A549 (cell line): ENCODE measurements around the gene TPBG. TPM values are rescaled to one million over a fixed set of nuclear protein-coding genes. Genes with fewer than 3 reads are reported as not detected.

Experiments used
- ATAC-seq, 2 experiments: fragments of 200-7000 bp in 1 of 2; fragments of >200 bp in 1 of 2; cut with Nextera tagmentation in 1 of 2; cut with Tn5 transposase in 1 of 2; 3 replicates each; pipeline versions ENCODE4 v1.8.0 to v1.9.1; 2018 to 2020; ENCODE audit warnings: mild to moderate bottlenecking in 1 of 2, moderate library complexity in 1 of 2
- CTCF ChIA-PET: fragments of 300-600 bp; sonication (Branson Sonifier 250); formaldehyde crosslinking; extraction: SDS; loops from one replicate; lab custom pipeline; 2021; ENCODE audit warnings: antibody characterized with exemption, inconsistent platforms; lab: Yijun Ruan, JAX
- POLR2A ChIA-PET: fragments of 350-600 bp; formaldehyde crosslinking; extraction: SDS; loops from one replicate; lab custom pipeline; 2021; ENCODE audit warnings: antibody characterized with exemption, inconsistent platforms; lab: Yijun Ruan, JAX
- DNase-seq, 2 experiments: peaks; one replicate each; pipeline versions ENCODE4 v3.0.0 to v3.0.0-alpha.2; 2011 to 2016; ENCODE audit warnings: low read depth in 1 of 2, low spot score in 1 of 2
- FAIRE-seq: peaks from 2 replicates; lab custom pipeline; 2011; peaks lifted over from hg19 to GRCh38; lab: Jason Lieb, UNC
- H3K27ac ChIP-seq, 2 experiments: fragments of >200 bp; sonication (Bioruptor Twin); formaldehyde crosslinking; 3 replicates each; pipeline ENCODE4 v1.5.1; 2016 to 2017
- H3K4me1 ChIP-seq: fragments of >200 bp; sonication (Bioruptor Twin); formaldehyde crosslinking; 3 replicates; pipeline ENCODE4 v1.6.1; 2016
- H3K4me2 ChIP-seq: fragments of >200 bp; sonication (Bioruptor Twin); formaldehyde crosslinking; 3 replicates; pipeline ENCODE4 v1.6.1; 2016
- H3K4me3 ChIP-seq: fragments of >200 bp; sonication (Bioruptor Twin); formaldehyde crosslinking; 3 replicates; pipeline ENCODE4 v1.5.1; 2016
- H3K9me3 ChIP-seq: fragments of >200 bp; sonication (Bioruptor Twin); formaldehyde crosslinking; 3 replicates; pipeline ENCODE4 v1.6.1; 2016
- BHLHE40 ChIP-seq: IDR thresholded peaks from 2 replicates; pipeline ENCODE4 v1.6.1; 2012; ENCODE audit warnings: low read depth, low read length, inconsistent platforms
- CBX8 ChIP-seq: fragments of 200-600 bp; sonication (generic); IDR thresholded peaks from 2 replicates; pipeline ENCODE4 v1.6.1; 2016
- CHD2 ChIP-seq: fragments of 150-350 bp; IDR thresholded peaks from 2 replicates; pipeline ENCODE4 v1.6.1; 2014; ENCODE audit warnings: low read length; ENCODE audit not compliant: partially characterized antibody
- CHD4 ChIP-seq: fragments of 200-600 bp; sonication (generic); IDR thresholded peaks from 2 replicates; pipeline ENCODE4 v1.6.1; 2016; ENCODE audit warnings: antibody characterized with exemption, mild to moderate bottlenecking, borderline replicate concordance
- EHMT2 ChIP-seq: fragments of 200-600 bp; sonication (generic); IDR thresholded peaks from 2 replicates; pipeline ENCODE4 v1.6.1; 2016; ENCODE audit warnings: antibody characterized with exemption, low read depth, mild to moderate bottlenecking, moderate library complexity
- EP300 ChIP-seq, 2 experiments: fragments of >200 bp; sonication (Bioruptor Twin); formaldehyde crosslinking; IDR thresholded peaks; 2 replicates in 1 of 2; 3 replicates in 1 of 2; pipeline ENCODE4 v1.6.1; 2016 to 2017
- ESRRA ChIP-seq: fragments of 150-350 bp; IDR thresholded peaks from 2 replicates; pipeline ENCODE4 v1.6.1; 2014; ENCODE audit warnings: mild to moderate bottlenecking, low read length, borderline replicate concordance
- FOSB ChIP-seq: fragments of 250-450 bp; sonication (Bioruptor Pico); IDR thresholded peaks from 2 replicates; pipeline ENCODE4 v1.5.0; 2020; ENCODE audit warnings: mild to moderate bottlenecking, moderate library complexity
- FOSL2 ChIP-seq, 2 experiments: fragments of 450-650 bp in 1 of 2; fragments of >200 bp in 1 of 2; sonication (Bioruptor Twin) in 1 of 2; formaldehyde crosslinking; IDR thresholded peaks; 2 replicates each; pipeline versions ENCODE4 v1.5.0 to v1.6.1; 2016 to 2020; ENCODE audit warnings: mild to moderate bottlenecking in 1 of 2, moderate library complexity in 1 of 2
- HEYL ChIP-seq: fragments of 250-450 bp; sonication (Bioruptor Pico); IDR thresholded peaks from 2 replicates; pipeline ENCODE4 v1.8.0; 2021; ENCODE audit warnings: mild to moderate bottlenecking, moderate library complexity
- HMGXB4 ChIP-seq: fragments of 250-450 bp; sonication (Bioruptor Pico); IDR thresholded peaks from 2 replicates; pipeline ENCODE4 v1.5.0; 2021; ENCODE audit warnings: mild to moderate bottlenecking, moderate library complexity, borderline replicate concordance
- HOXB13 ChIP-seq: fragments of 250-450 bp; sonication (Bioruptor Pico); IDR thresholded peaks from 2 replicates; pipeline ENCODE4 v1.5.0; 2020; ENCODE audit warnings: low read depth, mild to moderate bottlenecking, moderate library complexity
- JUN ChIP-seq, 2 experiments: fragments of >200 bp; sonication (Bioruptor Twin); formaldehyde crosslinking; IDR thresholded peaks; 2 replicates in 1 of 2; 3 replicates in 1 of 2; pipeline ENCODE4 v1.6.1; 2016 to 2017
- KDM1A ChIP-seq: fragments of 200-600 bp; sonication (generic); IDR thresholded peaks from 2 replicates; pipeline ENCODE4 v1.6.1; 2016; ENCODE audit warnings: low read depth, mild to moderate bottlenecking
- MAFK ChIP-seq: fragments of 450-650 bp; IDR thresholded peaks from 2 replicates; pipeline ENCODE4 v1.6.1; 2014; ENCODE audit not compliant: partially characterized antibody
- MYC ChIP-seq: IDR thresholded peaks from 2 replicates; pipeline ENCODE4 v1.6.1; 2012; ENCODE audit warnings: mild to moderate bottlenecking, inconsistent platforms, low read length, improper control_type of control experiment, borderline replicate concordance
- NPAS2 ChIP-seq: fragments of 250-450 bp; sonication (Bioruptor Pico); IDR thresholded peaks from 2 replicates; pipeline ENCODE4 v1.8.0; 2022; ENCODE audit warnings: mild to moderate bottlenecking, moderate library complexity, borderline replicate concordance
- NR3C1 ChIP-seq: fragments of >200 bp; sonication (Bioruptor Twin); formaldehyde crosslinking; IDR thresholded peaks from 3 replicates; pipeline ENCODE4 v1.6.1; 2017
- PHF8 ChIP-seq: fragments of 200-600 bp; sonication (generic); IDR thresholded peaks from 2 replicates; pipeline ENCODE4 v1.6.1; 2016; ENCODE audit warnings: low read depth, mild to moderate bottlenecking, antibody characterized with exemption, moderate library complexity, borderline replicate concordance
- POLR2A ChIP-seq: IDR thresholded peaks from 2 replicates; pipeline ENCODE4 v1.6.1; 2012; ENCODE audit warnings: mild to moderate bottlenecking, low read length
- RAD21 ChIP-seq, 2 experiments: fragments of >200 bp in 1 of 2; sonication (Bioruptor Twin) in 1 of 2; formaldehyde crosslinking in 1 of 2; IDR thresholded peaks in 1 of 2; conservative IDR thresholded peaks in 1 of 2; 2 replicates in 1 of 2; 3 replicates in 1 of 2; pipeline ENCODE4 v1.6.1; 2012 to 2018; ENCODE audit warnings: inconsistent platforms in 1 of 2
- RARB ChIP-seq: fragments of 250-450 bp; sonication (Bioruptor Pico); IDR thresholded peaks from 2 replicates; pipeline ENCODE4 v1.8.0; 2021; ENCODE audit warnings: mild to moderate bottlenecking, moderate library complexity
- RFX5 ChIP-seq: fragments of 450-650 bp; IDR thresholded peaks from 2 replicates; pipeline ENCODE4 v1.7.1; 2014; ENCODE audit warnings: antibody characterized with exemption, mild to moderate bottlenecking, moderate library complexity
- SMC3 ChIP-seq: fragments of >200 bp; sonication (Bioruptor Twin); formaldehyde crosslinking; IDR thresholded peaks from 3 replicates; pipeline ENCODE4 v1.6.1; 2018; ENCODE audit warnings: inconsistent platforms
- TP53 ChIP-seq: fragments of 250-450 bp; sonication (Bioruptor Pico); IDR thresholded peaks from 2 replicates; pipeline ENCODE4 v1.5.0; 2021; ENCODE audit warnings: mild to moderate bottlenecking, moderate library complexity
- ZC3H11A ChIP-seq: fragments of 450-650 bp; IDR thresholded peaks from 2 replicates; pipeline ENCODE4 v1.6.1; 2014; ENCODE audit warnings: antibody characterized with exemption, mild to moderate bottlenecking
- ZNF302 ChIP-seq: fragments of 250-450 bp; sonication (Bioruptor Pico); IDR thresholded peaks from 2 replicates; pipeline ENCODE4 v1.9.0; 2021; ENCODE audit warnings: inconsistent platforms, mild to moderate bottlenecking, moderate library complexity
- ZSCAN20 ChIP-seq: fragments of 250-450 bp; sonication (Bioruptor Pico); IDR thresholded peaks from 2 replicates; pipeline ENCODE4 v1.8.0; 2022; ENCODE audit warnings: mild to moderate bottlenecking, moderate library complexity
- WGBS: methylation state at CpG from one replicate; pipeline ENCODE4 v1.1.6; 2017; ENCODE audit errors: missing lambda C conversion rate; 5-methylcytosine and 5-hydroxymethylcytosine counted together
- polyA plus RNA-seq, 4 experiments: library from polyadenylated mRNA; depleted of rRNA in 3 of 4; stranded (reverse); fragments of >200 nt; fragmentation: RNase III in 1 of 4; extraction: RNeasy Plus Mini Kit Qiagen cat#74134 plus additional on column Dnase treatment in 1 of 4; gene quantifications; 2 replicates in 3 of 4; 3 replicates in 1 of 4; pipeline ENCODE4 v1.2.3, GENCODE V29; 2011 to 2017
- TF ChIP-seq, protein P1 (sequence below): fragments of 250-450 bp; sonication (Bioruptor Pico); IDR thresholded peaks from 2 replicates; pipeline ENCODE4 v1.5.0; 2020; ENCODE audit warnings: low read depth, mild to moderate bottlenecking, moderate library complexity
- TF ChIP-seq, protein P2 (sequence below): IDR thresholded peaks from 2 replicates; pipeline ENCODE4 v1.6.1; 2012

TPBG gene
- polyA plus RNA-seq, 2 of the 4 experiments (the other 2 are of a cell fraction): 33.2 to 47.1 TPM

GRCh38 chr6:82413868-82414267 is 50.3 kb downstream of the TPBG start:
- H3K9me3 ChIP-seq: no peaks in the 10 kb centered on the region
- DNase-seq (no peak), FAIRE-seq (no peak), ATAC-seq (no peak)
- WGBS: 61% methylated on average over 2 of the region's 2 CpGs
- peaks cover 25% of the 10 kb centered on the region for H3K4me1 ChIP-seq
- peak overlapping the region in 1 of 2 experiments; percentile 41; a peak in 1 of 6 replicates for H3K27ac ChIP-seq
- H3K4me3 ChIP-seq: no peak overlapping the region
- POLR2A ChIA-PET: no interaction called here
- CTCF ChIA-PET: no interaction called here
- TF ChIP-seq TP53 (CRISPR knock-in tag) (no peak), RAD21 (conservative IDR thresholded peaks at IDR 0.05 in 1 of 2, IDR thresholded peaks at IDR 0.05 in 1 of 2) (no peak), HOXB13 (no peak), MYC (no peak), CBX8 (no peak), RARB (CRISPR knock-in tag) (no peak), CHD4 (no peak), PHF8 (no peak), KDM1A (no peak), HEYL (no peak), EP300 (IDR thresholded peaks at IDR 0.05) (no peak), MAFK (no peak), ZC3H11A (no peak), CHD2 (no peak)
- TF ChIP-seq, protein P1, sequence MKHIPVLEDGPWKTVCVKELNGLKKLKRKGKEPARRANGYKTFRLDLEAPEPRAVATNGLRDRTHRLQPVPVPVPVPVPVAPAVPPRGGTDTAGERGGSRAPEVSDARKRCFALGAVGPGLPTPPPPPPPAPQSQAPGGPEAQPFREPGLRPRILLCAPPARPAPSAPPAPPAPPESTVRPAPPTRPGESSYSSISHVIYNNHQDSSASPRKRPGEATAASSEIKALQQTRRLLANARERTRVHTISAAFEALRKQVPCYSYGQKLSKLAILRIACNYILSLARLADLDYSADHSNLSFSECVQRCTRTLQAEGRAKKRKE (CRISPR knock-in tag): no peak
- no peak overlapping the region for H3K4me2 ChIP-seq

- ATAC-seq: no peak
- peak overlapping the region in 1 of 2 experiments; percentile 41; a peak in 1 of 6 replicates for H3K27ac ChIP-seq
- peaks cover 25% of the 10 kb centered on the region for H3K4me1 ChIP-seq
- H3K9me3 ChIP-seq: no peaks in the 10 kb centered on the region
- FAIRE-seq: no peak
- DNase-seq: no peak
- POLR2A ChIA-PET: no interaction called here
- TF ChIP-seq POLR2A: no peak
- TF ChIP-seq FOSB: no peak
- no peak for TF ChIP-seq ZNF302 (CRISPR knock-in tag)
- no peak for TF ChIP-seq HMGXB4
- TF ChIP-seq ZSCAN20 (CRISPR knock-in tag): no peak
- no peak for TF ChIP-seq NPAS2 (CRISPR knock-in tag)
- no peak for TF ChIP-seq SMC3
- TF ChIP-seq BHLHE40: no peak
- H3K4me2 ChIP-seq: no peak overlapping the region; the same call in 2 of the 3 replicates
- 79% methylated on average over 1 of the region's 1 CpG for WGBS
- no peak overlapping the region for H3K4me3 ChIP-seq
- CTCF ChIA-PET: no interaction called here
Observed at GRCh38 chr6:82415820-82416219, 52.2 kb downstream of the TPBG start.

DNA sequence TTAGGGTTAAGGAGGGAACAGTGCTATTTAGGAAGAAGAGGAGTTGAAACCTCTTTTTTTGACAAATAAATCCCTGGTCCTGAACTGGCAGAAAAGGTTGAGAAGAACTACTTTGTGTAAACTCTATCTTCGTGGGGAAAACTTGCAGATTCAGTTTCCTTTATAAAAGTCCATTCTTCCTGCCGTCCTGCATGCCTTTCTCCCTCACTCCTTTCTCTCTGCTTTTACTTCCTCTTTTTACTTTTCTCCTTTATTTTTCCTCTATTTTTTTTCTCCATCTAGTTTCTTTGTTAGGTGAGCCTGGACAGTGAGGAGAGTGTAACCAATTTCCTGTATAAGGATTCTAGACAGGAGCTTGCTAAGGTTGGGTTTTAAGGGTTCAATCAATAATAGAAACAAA is 52.7 kb downstream of the TPBG start:
- H3K4me2 ChIP-seq: no peak overlapping the region; the same call in 2 of the 3 replicates
- TF ChIP-seq ESRRA (no peak), EHMT2 (no peak), RARB (CRISPR knock-in tag) (no peak), FOSL2 (IDR thresholded peaks at IDR 0.05) (no peak), FOSL2 (CRISPR knock-in tag; IDR thresholded peaks at IDR 0.05) (no peak), JUN (IDR thresholded peaks at IDR 0.05) (no peak), NR3C1 (no peak), PHF8 (no peak), RFX5 (no peak), MAFK (no peak), HEYL (no peak), ZNF302 (CRISPR knock-in tag) (no peak)
- TF ChIP-seq, protein P2, sequence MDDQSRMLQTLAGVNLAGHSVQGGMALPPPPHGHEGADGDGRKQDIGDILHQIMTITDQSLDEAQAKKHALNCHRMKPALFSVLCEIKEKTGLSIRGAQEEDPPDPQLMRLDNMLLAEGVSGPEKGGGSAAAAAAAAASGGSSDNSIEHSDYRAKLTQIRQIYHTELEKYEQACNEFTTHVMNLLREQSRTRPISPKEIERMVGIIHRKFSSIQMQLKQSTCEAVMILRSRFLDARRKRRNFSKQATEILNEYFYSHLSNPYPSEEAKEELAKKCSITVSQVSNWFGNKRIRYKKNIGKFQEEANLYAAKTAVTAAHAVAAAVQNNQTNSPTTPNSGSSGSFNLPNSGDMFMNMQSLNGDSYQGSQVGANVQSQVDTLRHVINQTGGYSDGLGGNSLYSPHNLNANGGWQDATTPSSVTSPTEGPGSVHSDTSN: no peak

More for the DNA sequence above, 52.7 kb downstream of the TPBG start:
- ATAC-seq (no peak), FAIRE-seq (no peak), DNase-seq (no peak)
- WGBS: 60% methylated on average over 2 of the region's 2 CpGs
- Histone ChIP-seq H3K9me3 (no peaks in the 10 kb centered on the region), H3K27ac (peak overlapping the region in 1 of 2 experiments; percentile 41; a peak in 1 of 6 replicates), H3K4me3 (no peak overlapping the region), H3K4me1 (peaks cover 25% of the 10 kb centered on the region)
- POLR2A ChIA-PET: no interaction called here
- CTCF ChIA-PET: no interaction called here
